Activated gamma-delta T cell treated with anti-CD3 and anti-CD28 coated beads, Interleukin-2, amount 50 U/mL, for 16 hours (primary cell): ENCODE data around the gene ANO6.
"Not testable (repeated sequence)": the region's sequence is repeated elsewhere in the genome, so short reads cannot be mapped to it uniquely, and the experiment has no call there.

Experiments used
- DNase-seq: peaks from one replicate; pipeline ENCODE4 v3.0.0-alpha.2; 2020; ENCODE audit warnings: low read depth

Gene ANO6

GRCh38 chr12:45350861-45351260, 135.0 kb downstream of the ANO6 start:
- no peak for DNase-seq

GRCh38 chr12:45351921-45352670, 136.2 kb downstream of the ANO6 start:
- no peak for DNase-seq

GRCh38 chr12:45353944-45354343, 138.0 kb downstream of the ANO6 start:
- DNase-seq: no peak

- DNase-seq: no peak
These were observed 138.5 kb downstream of the ANO6 start for GRCh38 chr12:45354399-45354798.

GRCh38 chr12:45355730-45356129, 139.8 kb downstream of the ANO6 start:
- DNase-seq: no peak

- no peak for DNase-seq
These were observed 141.1 kb downstream of the ANO6 start for GRCh38 chr12:45356822-45357538.

GRCh38 chr12:45357539-45358417, 141.9 kb downstream of the ANO6 start:
- no peak for DNase-seq

GRCh38 chr12:45362291-45362690, 146.4 kb downstream of the ANO6 start:
- no peak for DNase-seq

DNA sequence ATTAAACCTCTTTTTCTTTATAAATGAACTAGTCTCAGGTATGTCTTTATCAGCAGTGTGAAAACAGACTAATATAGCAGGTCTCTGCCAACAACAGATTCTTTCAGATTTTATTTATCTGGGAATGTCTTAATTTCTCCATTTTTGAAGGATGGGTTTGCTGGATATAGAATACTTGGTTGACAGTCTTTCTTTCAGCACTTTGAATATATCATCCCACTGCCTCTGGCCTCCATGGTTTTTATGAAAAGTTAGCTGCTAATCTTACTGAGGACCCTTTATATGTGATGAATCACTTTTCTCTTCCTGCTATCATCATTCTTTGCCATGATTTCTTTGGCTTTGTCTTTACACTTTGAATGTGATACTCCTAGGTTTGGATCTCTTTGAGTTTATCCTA, 148.0 kb downstream of the ANO6 start:
- no peak for DNase-seq

DNA sequence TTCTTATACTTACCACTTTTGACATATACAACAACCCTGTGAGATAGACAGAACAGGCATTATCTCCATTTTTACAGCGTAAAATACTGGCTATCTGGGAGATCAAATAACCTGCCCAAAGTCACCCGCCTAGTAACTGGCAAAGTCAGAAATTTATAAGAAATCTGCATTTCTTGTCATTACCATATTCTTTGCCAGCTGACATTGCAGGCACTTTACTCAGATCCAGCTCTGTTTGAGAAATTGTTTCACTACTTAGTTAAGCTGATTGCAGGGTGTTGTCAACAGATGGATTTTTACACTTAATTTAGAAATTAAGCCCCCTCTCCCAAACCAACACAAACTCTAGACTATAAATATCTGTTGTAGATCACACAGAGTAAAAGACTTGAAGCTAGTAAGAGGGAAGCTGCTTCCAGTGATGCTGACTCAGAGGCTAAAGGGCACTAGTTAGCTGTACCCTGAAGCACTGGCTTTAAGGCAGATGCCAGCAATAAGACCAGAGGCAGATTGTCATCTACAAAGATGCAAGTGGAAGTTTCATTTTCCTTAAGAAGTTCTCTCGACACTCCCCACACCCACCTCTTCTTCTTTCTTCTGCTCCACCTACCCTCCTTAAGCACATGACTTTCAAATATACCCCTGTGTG, 153.1 kb downstream of the ANO6 start:
- DNase-seq: no peak

DNA sequence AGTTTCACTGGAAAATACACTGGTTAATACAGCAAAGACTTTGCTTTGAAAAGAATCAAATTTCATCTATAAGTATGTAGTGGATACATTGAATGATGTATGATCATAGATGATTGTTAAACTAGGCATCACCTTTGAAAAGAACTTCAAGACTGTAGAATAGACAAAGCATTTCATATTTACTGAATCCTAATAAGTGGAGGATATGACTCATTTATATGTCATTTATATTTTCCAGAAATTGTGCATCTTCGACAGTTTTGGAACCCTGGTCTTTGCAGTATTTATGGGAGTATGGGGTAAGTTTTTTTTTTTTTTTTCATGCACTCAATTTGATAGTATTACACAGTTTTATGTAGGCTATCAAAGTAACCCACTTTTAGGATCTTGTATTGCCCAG, 161.9 kb downstream of the ANO6 start:
- no peak for DNase-seq

DNA sequence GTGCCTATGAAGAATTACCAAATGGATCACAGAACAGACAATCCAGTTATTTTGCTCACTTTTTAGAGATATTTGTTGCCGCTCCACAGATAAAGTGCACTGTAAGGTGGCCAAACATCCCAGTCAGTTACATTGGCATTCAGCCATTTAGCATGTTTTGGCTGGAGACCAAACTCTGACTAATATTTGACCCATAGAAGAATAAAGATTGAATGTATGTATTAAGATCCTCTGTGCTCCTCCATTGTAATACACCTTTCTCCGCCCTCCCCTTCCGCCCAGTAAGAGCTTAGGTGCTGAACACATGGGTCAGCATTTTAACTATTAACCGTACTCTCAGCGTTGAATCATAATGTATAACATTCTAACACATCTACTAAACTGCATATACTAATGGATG, 163.4 kb downstream of the ANO6 start:
- no peak for DNase-seq

GRCh38 chr12:45381351-45381750, 165.5 kb downstream of the ANO6 start:
- no peak for DNase-seq

DNA sequence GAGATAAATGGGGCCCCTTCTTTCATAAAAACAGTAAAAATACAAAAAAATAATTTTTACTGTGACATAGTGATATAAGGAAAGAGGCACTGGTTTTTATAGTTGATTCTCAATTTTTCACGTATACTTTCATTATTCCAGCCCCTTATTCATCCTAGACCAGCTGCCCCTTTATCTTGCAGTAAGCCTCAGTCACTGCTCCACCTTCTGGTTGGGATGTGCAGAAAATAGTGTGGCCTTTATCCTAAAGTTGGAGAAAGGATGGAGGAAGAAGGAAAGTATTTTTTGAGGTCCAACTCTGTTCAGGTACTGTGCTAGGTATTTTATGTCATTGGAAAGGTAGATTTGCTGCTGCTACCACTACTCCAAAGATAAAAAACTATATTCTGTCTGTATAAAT, 172.7 kb downstream of the ANO6 start:
- no peak for DNase-seq

GRCh38 chr12:45389426-45389825, 173.5 kb downstream of the ANO6 start:
- DNase-seq: no peak

- not testable (repeated sequence) for DNase-seq
These were observed 181.6 kb downstream of the ANO6 start for GRCh38 chr12:45397499-45397898.

DNA sequence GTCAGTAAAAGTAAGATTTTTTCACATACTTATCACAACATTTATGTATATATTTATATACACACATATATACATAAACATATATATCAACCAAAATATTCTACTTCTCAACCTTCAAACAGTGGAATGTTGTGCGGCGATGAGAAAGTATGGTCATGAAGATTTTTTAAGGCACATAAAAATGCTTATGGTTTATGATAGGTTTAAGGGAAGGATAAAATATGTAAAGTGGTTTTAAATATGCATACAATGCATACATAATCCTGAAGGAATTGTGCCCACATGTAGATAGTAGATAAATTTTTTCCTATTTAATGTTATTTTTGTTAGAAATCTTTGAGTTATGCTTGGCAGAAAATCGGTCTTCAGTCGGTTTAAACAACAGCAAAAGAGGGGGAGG, 182.7 kb downstream of the ANO6 start:
- no peak for DNase-seq

GRCh38 chr12:45400991-45401390, 185.1 kb downstream of the ANO6 start:
- no peak for DNase-seq

- DNase-seq: no peak
These were observed 186.4 kb downstream of the ANO6 start for GRCh38 chr12:45402288-45402687.

DNA sequence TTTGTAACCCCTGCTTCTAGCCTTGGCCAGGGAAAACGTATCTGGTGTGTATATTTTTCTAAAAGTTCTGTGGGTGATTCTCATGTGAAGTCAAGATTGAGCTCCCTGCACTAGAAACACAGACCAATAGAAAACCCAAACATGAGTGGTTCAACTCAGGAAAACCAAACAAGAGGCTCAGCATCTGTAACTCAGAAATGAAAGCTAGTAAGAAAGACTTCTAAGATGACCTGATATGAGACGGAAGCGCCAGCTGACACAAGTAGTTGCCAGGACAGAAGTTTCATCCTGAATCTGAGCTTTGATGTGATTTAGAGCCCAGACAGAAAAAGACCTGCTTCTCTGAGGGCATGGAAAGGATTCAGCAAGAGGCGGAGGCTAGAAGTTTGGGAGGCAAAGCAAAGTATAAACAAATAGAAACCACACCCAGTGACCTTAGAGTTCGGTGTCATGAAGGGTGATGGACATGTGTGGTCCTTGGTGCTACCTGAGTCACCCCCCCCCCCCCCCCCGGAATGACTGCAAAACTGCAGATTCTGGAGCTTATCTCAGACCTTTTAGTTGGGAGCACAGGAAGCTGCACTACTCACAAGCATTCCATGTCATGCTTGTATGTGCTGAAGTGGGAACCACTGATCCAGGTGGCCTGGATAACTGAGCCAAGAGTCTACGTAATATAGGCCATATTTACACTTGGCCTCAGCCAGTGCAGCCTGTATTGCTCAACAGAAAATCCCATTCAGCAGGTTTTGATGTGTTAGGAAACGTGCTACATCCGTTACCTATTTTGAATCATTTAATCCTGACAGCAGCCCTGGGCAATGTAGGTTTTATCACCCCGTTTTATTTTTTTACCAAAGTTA, 191.3 kb downstream of the ANO6 start:
- DNase-seq: no peak
